Hepatocyte (in vitro differentiated cells): ENCODE data around the gene MAP3K21. TPM values are rescaled to one million over a fixed set of nuclear protein-coding genes. Genes with fewer than 3 reads are reported as not detected.

Experiments used
- DNase-seq: peaks from one replicate; pipeline ENCODE4 v3.0.0-alpha.2; 2016; ENCODE audit warnings: low spot score
- H2AFZ ChIP-seq: fragments of 200-600 bp; sonication (generic); 2 replicates; pipeline ENCODE4 v1.6.0; 2016; ENCODE audit warnings: antibody characterized with exemption, mild to moderate bottlenecking
- H3K27ac ChIP-seq: fragments of 200-600 bp; sonication (generic); 2 replicates; pipeline ENCODE4 v1.5.1; 2016; ENCODE audit warnings: mild to moderate bottlenecking
- H3K27me3 ChIP-seq: fragments of 200-600 bp; sonication (generic); 2 replicates; pipeline ENCODE4 v1.6.1; 2016
- H3K36me3 ChIP-seq: fragments of 200-600 bp; sonication (generic); replicated peaks from 2 replicates; pipeline ENCODE4 v1.5.1; 2016; ENCODE audit warnings: low read depth; ENCODE audit not compliant: insufficient read depth
- H3K4me1 ChIP-seq: fragments of 200-600 bp; sonication (generic); 2 replicates; pipeline ENCODE4 v1.5.1; 2016; ENCODE audit warnings: mild to moderate bottlenecking, moderate library complexity; ENCODE audit not compliant: insufficient read depth
- H3K4me2 ChIP-seq: fragments of 200-600 bp; sonication (generic); 2 replicates; pipeline ENCODE4 v1.6.0; 2016
- H3K4me3 ChIP-seq: fragments of 200-600 bp; sonication (generic); 2 replicates; pipeline ENCODE4 v1.5.1; 2016; ENCODE audit warnings: mild to moderate bottlenecking
- H3K79me2 ChIP-seq: fragments of 200-600 bp; sonication (generic); 2 replicates; pipeline ENCODE4 v1.6.0; 2017; ENCODE audit warnings: mild to moderate bottlenecking
- H3K9me2 ChIP-seq: fragments of 200-600 bp; sonication (generic); replicated peaks from 2 replicates; pipeline ENCODE4 v1.6.0; 2017; ENCODE audit warnings: mild to moderate bottlenecking; ENCODE audit not compliant: insufficient read depth
- H3K9me3 ChIP-seq: fragments of 200-600 bp; sonication (generic); 2 replicates; pipeline ENCODE4 v1.5.1; 2016; ENCODE audit warnings: low read depth, mild to moderate bottlenecking
- H4K20me1 ChIP-seq: fragments of 200-600 bp; sonication (generic); 2 replicates; pipeline ENCODE4 v1.6.0; 2016; ENCODE audit warnings: mild to moderate bottlenecking; ENCODE audit not compliant: insufficient read depth, poor library complexity, severe bottlenecking
- CTCF ChIP-seq: fragments of 200-600 bp; sonication (generic); IDR thresholded peaks from 2 replicates; pipeline ENCODE4 v1.5.1; 2016; ENCODE audit warnings: antibody characterized with exemption, mild to moderate bottlenecking; ENCODE audit not compliant: poor library complexity
- EZH2 ChIP-seq: fragments of 200-600 bp; sonication (generic); IDR thresholded peaks from 2 replicates; pipeline ENCODE4 v1.6.1; 2016; ENCODE audit warnings: antibody characterized with exemption, mild to moderate bottlenecking, borderline replicate concordance
- EZH2phosphoT487 ChIP-seq: fragments of 200-600 bp; sonication (generic); IDR thresholded peaks from one replicate; pipeline ENCODE4 v1.6.1; 2018; ENCODE audit warnings: antibody characterized with exemption, mild to moderate bottlenecking, low read depth, moderate library complexity; ENCODE audit not compliant: unreplicated experiment, severe bottlenecking
- WGBS: methylation state at CpG from one replicate; pipeline ENCODE4 v1.1.6; 2016; ENCODE audit warnings: low lambda C conversion rate; ENCODE audit errors: missing lambda C conversion rate; 5-methylcytosine and 5-hydroxymethylcytosine counted together
- polyA plus RNA-seq: library from polyadenylated mRNA; unstranded; fragments of >200 nt; fragmentation: Nextera tagmentation; extraction: Ambion mirVana; gene quantifications from 2 replicates; pipeline ENCODE4 v1.2.1, GENCODE V29; 2016
- total RNA-seq: library from RNA; depleted of rRNA; stranded (reverse); fragments of >200 nt; gene quantifications from 2 replicates; pipeline ENCODE4 v1.2.3, GENCODE V29; 2014

MAP3K21 gene
- total and polyA plus RNA-seq, 2 experiments from 2014 or later, result 2.5 to 6.9 TPM

GRCh38 chr1:233293556-233294446, 33.7 kb upstream of the MAP3K21 start:
- Histone ChIP-seq H4K20me1 (no peaks in the 10 kb centered on the region), H3K79me2 (peaks cover 3% of the 10 kb centered on the region), H3K27me3 (no peaks in the 10 kb centered on the region), H2AFZ (no peak overlapping the region), H3K36me3 (no peaks in the 10 kb centered on the region), H3K9me2 (no peaks in the 10 kb centered on the region), H3K4me3 (no peak overlapping the region), H3K4me1 (no peaks in the 10 kb centered on the region), H3K9me3 (no peaks in the 10 kb centered on the region), H3K4me2 (no peak overlapping the region), H3K27ac (no peak overlapping the region)
- 94% methylated on average over 3 of the region's 3 CpGs for WGBS
- DNase-seq, result no peak
- TF ChIP-seq EZH2phosphoT487, result no peak

- H3K27ac ChIP-seq, result no peak overlapping the region
- H2AFZ ChIP-seq, result peak overlapping the region; percentile 81
- TF ChIP-seq CTCF (no peak), EZH2phosphoT487 (no peak), EZH2 (no peak)
- no peaks in the 10 kb centered on the region for H3K9me2 ChIP-seq
- H3K27me3 ChIP-seq, result no peaks in the 10 kb centered on the region
- no peaks in the 10 kb centered on the region for H3K9me3 ChIP-seq
- H3K4me3 ChIP-seq, result peak overlapping the region; percentile 88
- peak overlapping the region; percentile 84 for H3K4me2 ChIP-seq
- no peaks in the 10 kb centered on the region for H3K4me1 ChIP-seq
- peak; percentile 36 for DNase-seq
- H4K20me1 ChIP-seq, result no peaks in the 10 kb centered on the region
- H3K36me3 ChIP-seq, result no peaks in the 10 kb centered on the region
- 4% methylated on average over 7 of the region's 8 CpGs for WGBS
- peaks cover 3% of the 10 kb centered on the region for H3K79me2 ChIP-seq
Measured at GRCh38 chr1:233294913-233295236, 32.6 kb upstream of the MAP3K21 start.

GRCh38 chr1:233295237-233295974, 32.1 kb upstream of the MAP3K21 start, which contains the start of gene PCNX2:
TSS of gene PCNX2 (minus strand) at chr1:233295725. CDS start at chr1:233295478, 247 bp downstream.
- H4K20me1 ChIP-seq, result no peaks in the 10 kb centered on the region
- no peaks in the 10 kb centered on the region for H3K4me1 ChIP-seq
- under 1% methylated on average over 17 of the region's 54 CpGs for WGBS
- no peaks in the 10 kb centered on the region for H3K9me2 ChIP-seq
- H2AFZ ChIP-seq, result peak within 1 kb of the TSS; percentile 81
- no peaks in the 10 kb centered on the region for H3K36me3 ChIP-seq
- DNase-seq, result peak; percentile 82
- H3K27ac ChIP-seq, result no peak within 1 kb of the TSS
- no peaks in the 10 kb centered on the region for H3K9me3 ChIP-seq
- H3K4me3 ChIP-seq, result peak within 1 kb of the TSS; percentile 88
- H3K27me3 ChIP-seq, result no peaks in the 10 kb centered on the region
- H3K4me2 ChIP-seq, result peak within 1 kb of the TSS; percentile 84
- peaks cover 3% of the 10 kb centered on the region for H3K79me2 ChIP-seq
- TF ChIP-seq EZH2phosphoT487 (no peak), CTCF (no peak), EZH2 (no peak)

- no peaks in the 10 kb centered on the region for H3K4me1 ChIP-seq
- no peaks in the 10 kb centered on the region for H3K9me2 ChIP-seq
- H3K79me2 ChIP-seq, result peaks cover 3% of the 10 kb centered on the region
- H3K4me2 ChIP-seq, result peak overlapping the region; percentile 84
- 10% methylated on average over 5 of the region's 5 CpGs for WGBS
- H3K9me3 ChIP-seq, result no peaks in the 10 kb centered on the region
- H3K27me3 ChIP-seq, result no peaks in the 10 kb centered on the region
- no peak for DNase-seq
- H3K36me3 ChIP-seq, result no peaks in the 10 kb centered on the region
- TF ChIP-seq EZH2 (no peak), EZH2phosphoT487 (no peak), CTCF (no peak)
- H3K27ac ChIP-seq, result no peak overlapping the region
- H3K4me3 ChIP-seq, result peak overlapping the region; percentile 88
- peak overlapping the region; percentile 81 for H2AFZ ChIP-seq
- no peaks in the 10 kb centered on the region for H4K20me1 ChIP-seq
Measured at GRCh38 chr1:233295975-233296322, 31.6 kb upstream of the MAP3K21 start.
